ENCODE data around the gene PPP1R10. TPM values are rescaled to one million over a fixed set of nuclear protein-coding genes. Genes with fewer than 3 reads are reported as not detected.
A peak's percentile ranks its signal among the peaks of the same experiment; 100 is the strongest.

The PPP1R10 gene
- total RNA-seq, 1 donor from 2014 or later, result 116 TPM

Small RNAs within 50 kb of the gene (microRNA-seq; reads per million reads assigned to microRNA genes)
- gene MIR877, result 187 reads per million, percentile 68 among the genes with 10 or more reads in this experiment

Other genes with a start within 250 kb of the PPP1R10 start
- 50.8 and 109 TPM in 2 replicates for gene HLA-E, start 127.7 kb downstream of the PPP1R10 start, total RNA-seq (ENCODE audit: low replicate concordance)
- 59.3 and 67.1 TPM in 2 replicates for gene GNL1, start 60.8 kb downstream of the PPP1R10 start, total RNA-seq (ENCODE audit: low replicate concordance)
- 10.7 and 32.5 TPM in 2 replicates for gene PRR3, start 59.9 kb downstream of the PPP1R10 start, total RNA-seq (ENCODE audit: low replicate concordance)
- 64.2 and 69.2 TPM in 2 replicates for gene ABCF1, start 45.8 kb downstream of the PPP1R10 start, total RNA-seq (ENCODE audit: low replicate concordance)
- gene MRPS18B, start 597 bp upstream of the PPP1R10 start, total RNA-seq (ENCODE audit: low replicate concordance), result 39.8 and 45.3 TPM in 2 replicates
- 23.1 and 47.0 TPM in 2 replicates for gene ATAT1, start 9.6 kb upstream of the PPP1R10 start, total RNA-seq (ENCODE audit: low replicate concordance)
- gene C6orf136, start 29.9 kb upstream of the PPP1R10 start, total RNA-seq (ENCODE audit: low replicate concordance), result 16.0 and 27.1 TPM in 2 replicates
- gene DHX16, start 55.8 kb upstream of the PPP1R10 start, total RNA-seq (ENCODE audit: low replicate concordance), result 29.0 and 29.6 TPM in 2 replicates
- gene PPP1R18, start 69.4 kb upstream of the PPP1R10 start, total RNA-seq (ENCODE audit: low replicate concordance), result 16.8 and 33.1 TPM in 2 replicates
- 21.8 and 48.9 TPM in 2 replicates for gene NRM, start 73.7 kb upstream of the PPP1R10 start, total RNA-seq (ENCODE audit: low replicate concordance)
- 30.1 and 71.3 TPM in 2 replicates for gene MDC1, start 100.0 kb upstream of the PPP1R10 start, total RNA-seq (ENCODE audit: low replicate concordance)
- 560 and 1,225 TPM in 2 replicates for gene TUBB, start 103.1 kb upstream of the PPP1R10 start, total RNA-seq (ENCODE audit: low replicate concordance)
- gene FLOT1, start 125.4 kb upstream of the PPP1R10 start, total RNA-seq (ENCODE audit: low replicate concordance), result 72.9 and 94.8 TPM in 2 replicates
- 24.3 and 40.1 TPM in 2 replicates for gene IER3, start 127.3 kb upstream of the PPP1R10 start, total RNA-seq (ENCODE audit: low replicate concordance)

Data from type B pancreatic cell (in vitro differentiated cells).